BLaER1 (cell line): ENCODE data around the gene ASMT.
"Not testable (repeated sequence)": the region's sequence is repeated elsewhere in the genome, so short reads cannot be mapped to it uniquely, and the experiment has no call there.

Experiments used
- H3K27ac ChIP-seq: shearing (Covaris generic); formaldehyde crosslinking; 2 replicates; pipeline ENCODE4 v1.8.1; 2022
- H3K27me3 ChIP-seq: shearing (Covaris generic); formaldehyde crosslinking; 2 replicates; pipeline ENCODE4 v1.8.1; 2022
- H3K36me3 ChIP-seq: shearing (Covaris generic); formaldehyde crosslinking; 2 replicates; pipeline ENCODE4 v1.8.1; 2022
- H3K4me1 ChIP-seq: shearing (Covaris generic); formaldehyde crosslinking; 2 replicates; pipeline ENCODE4 v1.8.1; 2022
- H3K4me2 ChIP-seq: shearing (Covaris generic); formaldehyde crosslinking; 2 replicates; pipeline ENCODE4 v1.8.1; 2022
- H3K4me3 ChIP-seq: shearing (Covaris generic); formaldehyde crosslinking; 2 replicates; pipeline ENCODE4 v1.8.1; 2022
- H3K9ac ChIP-seq: shearing (Covaris generic); formaldehyde crosslinking; 2 replicates; pipeline ENCODE4 v1.8.1; 2022
- H3K9me3 ChIP-seq: shearing (Covaris generic); formaldehyde crosslinking; 2 replicates; pipeline ENCODE4 v1.8.1; 2022
- H4K20me1 ChIP-seq: shearing (Covaris generic); formaldehyde crosslinking; 2 replicates; pipeline ENCODE4 v1.8.1; 2022
- Cebpa-rat ChIP-seq: shearing (Covaris generic); IDR thresholded peaks from 2 replicates; pipeline ENCODE4 v1.8.1; 2022

Gene ASMT

DNA sequence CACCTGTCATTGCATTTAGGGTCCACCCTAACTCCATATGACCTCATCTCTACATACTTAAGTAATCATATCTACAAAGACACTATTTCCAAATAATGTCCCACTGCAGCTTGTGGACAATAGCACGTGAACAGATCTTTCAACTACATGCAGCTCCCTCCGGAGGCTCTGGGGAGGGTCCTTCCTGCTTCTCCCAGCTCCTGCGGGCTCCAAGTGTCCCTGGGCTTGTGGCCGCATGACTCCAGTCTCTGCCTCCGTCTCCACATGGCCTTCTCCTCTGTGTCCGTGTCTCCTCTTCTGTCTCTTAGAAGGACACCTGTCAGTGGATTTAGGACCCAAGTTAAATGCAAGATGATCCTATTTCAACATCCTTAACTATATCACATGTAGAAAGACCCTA, 52.7 kb downstream of the ASMT start:
- H3K36me3 ChIP-seq = no peaks in the 10 kb centered on the region; the same call in 1 of the 2 replicates
- no peak overlapping the region for H3K9ac ChIP-seq
- H3K27me3 ChIP-seq = no peaks in the 10 kb centered on the region
- H3K4me2 ChIP-seq = no peak overlapping the region
- no peak overlapping the region for H3K27ac ChIP-seq
- no peaks in the 10 kb centered on the region; the same call in 1 of the 2 replicates for H3K9me3 ChIP-seq
- peaks cover 9% of the 10 kb centered on the region for H3K4me1 ChIP-seq
- TF ChIP-seq Cebpa-rat = no peak
- no peaks in the 10 kb centered on the region for H4K20me1 ChIP-seq
- no peak overlapping the region for H3K4me3 ChIP-seq

DNA sequence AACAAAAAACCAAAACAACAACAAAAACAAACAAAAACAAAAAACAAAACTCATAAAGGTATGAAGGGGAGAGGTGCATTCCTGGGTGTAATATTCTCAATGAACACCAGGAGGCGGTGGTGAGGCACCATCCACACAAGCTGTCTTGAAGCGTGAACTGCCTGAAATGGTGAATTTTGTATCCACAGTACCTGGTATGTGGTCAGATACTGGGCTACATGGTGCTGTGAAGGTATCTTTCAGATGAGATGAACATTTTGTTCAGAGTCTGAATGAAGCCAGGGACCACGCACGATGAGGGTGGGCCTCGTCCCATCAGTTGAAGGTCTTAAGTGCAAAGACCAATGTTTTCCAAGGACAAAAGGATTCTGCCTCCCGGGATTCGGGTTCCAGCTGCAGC, 58.5 kb downstream of the ASMT start:
- H3K27ac ChIP-seq = no peak overlapping the region
- no peak for TF ChIP-seq Cebpa-rat
- H3K4me3 ChIP-seq = no peak overlapping the region
- no peaks in the 10 kb centered on the region for H3K9me3 ChIP-seq
- H3K4me1 ChIP-seq = no peaks in the 10 kb centered on the region
- H3K9ac ChIP-seq = no peak overlapping the region
- H3K36me3 ChIP-seq = no peaks in the 10 kb centered on the region
- H3K27me3 ChIP-seq = no peaks in the 10 kb centered on the region
- H4K20me1 ChIP-seq = no peaks in the 10 kb centered on the region
- H3K4me2 ChIP-seq = no peak overlapping the region

DNA sequence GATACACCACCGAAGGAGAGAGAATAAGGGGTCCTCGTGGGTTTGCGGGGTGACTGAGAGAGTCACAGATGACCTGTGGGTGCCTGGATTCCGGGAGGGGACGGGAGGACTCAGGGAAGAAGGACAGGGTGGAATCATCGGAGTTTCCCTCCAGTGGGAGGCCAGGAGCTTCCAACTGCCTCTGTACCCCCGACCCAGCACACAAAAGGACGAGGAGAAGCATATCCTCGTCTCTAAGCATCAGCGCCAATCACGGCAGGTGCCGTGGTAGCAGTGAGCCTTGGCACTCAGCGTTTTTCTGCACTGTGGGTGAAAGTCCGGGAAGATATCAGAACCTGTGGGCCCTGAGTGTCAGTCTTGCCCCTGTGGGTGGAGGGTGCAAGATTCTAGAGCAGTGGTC, 62.0 kb downstream of the ASMT start:
- no peak overlapping the region for H3K4me3 ChIP-seq
- no peak overlapping the region for H3K27ac ChIP-seq

DNA sequence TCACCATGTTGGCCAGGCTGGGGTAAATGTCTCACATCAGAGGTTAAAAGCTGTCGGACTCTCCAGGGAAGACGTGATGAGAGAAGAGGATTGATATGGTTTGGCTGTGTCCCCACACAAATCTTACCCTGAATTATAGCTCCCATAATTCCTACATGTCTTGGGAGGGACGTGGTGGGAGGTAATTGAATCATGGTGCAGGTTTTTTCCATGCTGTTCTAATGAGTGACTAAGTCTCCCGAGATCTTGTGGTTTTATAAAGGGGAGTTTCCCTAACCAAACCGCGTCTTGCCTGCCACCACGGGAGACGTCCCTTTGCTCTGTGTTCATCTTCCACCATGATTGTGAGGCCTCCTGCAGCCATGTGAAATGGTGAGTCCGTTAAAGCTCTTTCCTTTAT, 64.4 kb downstream of the ASMT start:
- no peaks in the 10 kb centered on the region for H3K27me3 ChIP-seq
- H3K4me3 ChIP-seq = no peak overlapping the region
- no peak overlapping the region for H3K9ac ChIP-seq
- H4K20me1 ChIP-seq = no peaks in the 10 kb centered on the region
- H3K4me2 ChIP-seq = peak overlapping the region; percentile 49
- H3K9me3 ChIP-seq = no peaks in the 10 kb centered on the region
- peaks cover 13% of the 10 kb centered on the region for H3K4me1 ChIP-seq
- no peak overlapping the region for H3K27ac ChIP-seq
- no peaks in the 10 kb centered on the region for H3K36me3 ChIP-seq
- TF ChIP-seq Cebpa-rat = no peak

More for the DNA sequence above, 62.0 kb downstream of the ASMT start:
- Histone ChIP-seq H3K27me3 (no peaks in the 10 kb centered on the region), H4K20me1 (no peaks in the 10 kb centered on the region), H3K4me2 (no peak overlapping the region), H3K9ac (no peak overlapping the region), H3K36me3 (no peaks in the 10 kb centered on the region), H3K9me3 (no peaks in the 10 kb centered on the region), H3K4me1 (peaks cover 10% of the 10 kb centered on the region)
- no peak for TF ChIP-seq Cebpa-rat

DNA sequence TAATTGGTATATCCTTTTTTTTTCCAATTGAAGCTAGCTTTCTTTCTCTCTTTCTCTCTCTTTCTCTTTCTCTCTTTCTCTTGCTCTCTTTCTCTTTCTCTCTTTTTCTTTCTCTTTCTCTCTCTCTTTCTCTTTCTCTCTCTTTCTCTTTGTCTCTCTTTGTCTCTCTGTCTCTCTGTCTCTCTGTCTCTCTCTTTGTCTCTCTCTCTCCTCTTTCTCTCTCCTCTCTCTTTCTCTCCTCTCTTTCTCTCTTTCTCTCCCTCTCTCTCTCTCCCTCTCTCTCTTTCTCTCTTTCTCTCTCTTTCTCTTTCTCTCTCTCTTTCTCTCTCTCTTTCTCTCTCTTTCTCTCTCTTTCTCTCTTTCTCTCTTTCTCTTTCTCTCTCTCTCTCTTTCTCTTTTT, 66.6 kb downstream of the ASMT start:
- Histone ChIP-seq H3K4me2 (no peak overlapping the region), H3K9me3 (no peaks in the 10 kb centered on the region), H3K9ac (no peak overlapping the region), H3K27me3 (no peaks in the 10 kb centered on the region), H3K4me3 (no peak overlapping the region), H3K4me1 (peaks cover 24% of the 10 kb centered on the region), H3K27ac (no peak overlapping the region), H3K36me3 (no peaks in the 10 kb centered on the region), H4K20me1 (no peaks in the 10 kb centered on the region)
- no peak for TF ChIP-seq Cebpa-rat

DNA sequence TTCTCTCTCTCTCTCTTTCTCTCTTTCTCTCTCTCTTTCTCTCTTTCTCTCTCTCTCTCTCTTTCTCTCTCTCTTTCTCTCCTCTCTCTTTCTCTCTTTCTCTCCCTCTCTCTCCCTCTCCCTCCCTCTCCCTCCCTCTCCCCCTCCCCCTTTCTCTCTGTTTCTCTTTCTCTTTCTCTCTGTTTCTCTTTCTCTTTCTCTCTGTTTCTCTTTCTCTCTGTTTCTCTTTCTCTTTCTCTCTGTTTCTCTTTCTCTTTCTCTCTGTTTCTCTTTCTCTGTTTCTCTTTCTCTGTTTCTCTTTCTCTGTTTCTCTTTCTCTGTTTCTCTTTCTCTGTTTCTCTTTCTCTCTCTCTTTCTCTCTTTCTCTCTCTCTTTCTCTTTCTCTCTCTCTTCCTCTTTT, 67.0 kb downstream of the ASMT start:
- H3K27me3 ChIP-seq, H3K4me3 ChIP-seq, H3K9me3 ChIP-seq, H3K36me3 ChIP-seq, H3K4me2 ChIP-seq, H4K20me1 ChIP-seq, H3K9ac ChIP-seq, H3K27ac ChIP-seq: not testable (repeated sequence)
- H3K4me1 ChIP-seq = peaks cover 24% of the 10 kb centered on the region

DNA sequence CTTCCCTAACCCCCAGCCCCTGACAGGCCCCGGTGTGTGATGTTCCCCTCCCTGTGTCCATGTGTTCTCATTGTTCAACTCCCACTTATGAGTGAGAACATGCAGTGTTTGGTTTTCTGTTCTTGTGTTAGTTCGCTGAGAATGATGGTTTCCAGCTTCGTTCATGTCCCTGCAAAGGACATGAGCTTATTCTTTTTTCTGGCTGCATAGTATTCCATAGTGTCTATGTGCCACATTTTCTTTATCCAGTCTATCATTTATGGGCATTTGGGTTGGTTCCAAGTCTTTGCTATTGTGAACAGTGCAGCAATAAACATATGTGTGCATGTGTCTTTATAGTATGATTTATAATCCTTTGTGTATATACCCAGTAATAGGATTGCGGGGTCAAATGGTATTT, 67.6 kb downstream of the ASMT start:
- not testable (repeated sequence) for H3K4me2 ChIP-seq, H3K27ac ChIP-seq, H3K9ac ChIP-seq, H3K4me3 ChIP-seq, H3K36me3 ChIP-seq, H4K20me1 ChIP-seq, H3K9me3 ChIP-seq, H3K27me3 ChIP-seq
- H3K4me1 ChIP-seq = peaks cover 24% of the 10 kb centered on the region

DNA sequence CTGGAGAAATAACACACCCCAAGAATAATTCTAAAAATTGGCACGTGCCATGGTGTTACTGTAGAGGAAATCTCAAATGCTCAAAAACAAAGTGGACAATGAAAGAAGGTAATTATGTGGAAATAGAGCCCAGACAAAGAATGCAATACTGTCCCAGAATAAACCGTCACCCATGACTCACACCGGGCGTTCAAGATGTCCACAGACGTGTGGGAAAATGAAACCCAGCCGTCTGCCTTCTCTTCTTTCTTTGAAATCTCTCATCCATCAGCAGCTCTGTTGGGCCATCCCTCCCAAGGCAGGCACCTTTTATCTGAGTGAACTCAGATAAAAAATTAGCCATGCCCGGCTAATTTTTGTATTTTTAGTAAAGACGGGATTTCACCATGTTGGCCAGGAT, 70.0 kb downstream of the ASMT start:
- not testable (repeated sequence) for H3K27ac ChIP-seq, H3K4me3 ChIP-seq, H3K9me3 ChIP-seq, H3K27me3 ChIP-seq, H4K20me1 ChIP-seq, H3K9ac ChIP-seq, H3K36me3 ChIP-seq
- Histone ChIP-seq H3K4me1 (peaks cover 13% of the 10 kb centered on the region), H3K4me2 (peak overlapping the region; percentile 60)

DNA sequence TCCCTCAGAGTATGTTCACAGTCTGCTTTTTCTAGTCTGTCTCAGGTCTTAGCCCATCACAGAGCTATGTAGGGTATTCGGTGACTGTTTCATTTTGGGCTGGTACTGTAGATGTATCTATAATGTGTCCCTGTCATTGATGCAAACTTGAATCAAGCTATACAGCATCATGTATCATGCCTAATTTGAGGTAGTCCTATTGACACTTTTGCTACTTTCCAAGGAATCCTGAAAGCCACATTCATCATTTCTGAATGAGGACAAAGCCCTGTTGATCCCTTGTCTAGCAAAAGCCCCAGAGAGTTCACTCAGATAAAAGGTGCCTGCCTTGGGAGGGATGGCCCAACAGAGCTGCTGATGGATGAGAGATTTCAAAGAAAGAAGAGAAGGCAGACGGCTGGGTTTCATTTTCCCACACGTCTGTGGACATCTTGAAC, 70.6 kb downstream of the ASMT start:
- not testable (repeated sequence) for H3K4me3 ChIP-seq, H3K9me3 ChIP-seq

DNA sequence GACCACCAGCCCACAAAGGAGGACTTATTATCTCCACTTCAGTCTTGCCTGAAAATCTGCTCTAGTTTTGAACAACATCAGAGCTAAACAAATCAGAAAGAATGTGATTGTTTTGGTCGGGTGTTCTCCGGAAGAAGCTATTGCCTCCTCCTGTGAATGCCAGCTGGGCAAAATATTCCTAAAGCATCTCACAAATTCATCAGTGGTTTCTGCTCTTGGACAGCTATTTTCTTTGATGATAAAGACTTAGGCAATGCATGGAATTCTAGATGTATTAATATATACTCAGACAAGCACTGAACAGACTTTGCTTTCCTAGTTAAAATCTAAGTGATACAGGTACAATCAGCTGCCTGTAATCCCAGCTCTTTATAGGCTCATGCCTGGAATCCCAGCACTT, 71.8 kb downstream of the ASMT start:
- Histone ChIP-seq H3K27ac (no peak overlapping the region), H4K20me1 (no peaks in the 10 kb centered on the region), H3K4me3 (no peak overlapping the region), H3K36me3 (no peaks in the 10 kb centered on the region), H3K9ac (no peak overlapping the region), H3K27me3 (no peaks in the 10 kb centered on the region), H3K9me3 (no peaks in the 10 kb centered on the region), H3K4me2 (no peak overlapping the region), H3K4me1 (peaks cover 13% of the 10 kb centered on the region)
- no peak for TF ChIP-seq Cebpa-rat

More for the DNA sequence above, 70.6 kb downstream of the ASMT start:
- H3K4me1 ChIP-seq = peaks cover 13% of the 10 kb centered on the region
- peak overlapping the region; percentile 60 for H3K4me2 ChIP-seq
- not testable (repeated sequence) for H3K9ac ChIP-seq, H3K27me3 ChIP-seq, H3K27ac ChIP-seq, H4K20me1 ChIP-seq, H3K36me3 ChIP-seq
